K562 (cell line): ENCODE results near the gene JUP. TPM values are rescaled to one million over a fixed set of nuclear protein-coding genes. Genes with fewer than 3 reads are reported as not detected.

ENCODE experiments used
- ATAC-seq: fragments of 200-7000 bp; cut with Tn5 transposase; 3 replicates; pipeline ENCODE4 v1.9.1; 2020; ENCODE audit warnings: moderate library complexity
- BruUV-seq: library from RNA; stranded (reverse); fragments of 400-500 nt; replicated peaks from 2 replicates; lab custom pipeline; 2021; lab: Mats Ljungman, UMichigan
- CTCF ChIA-PET: fragments of 300-600 bp; formaldehyde crosslinking; extraction: SDS; loops from one replicate; lab custom pipeline; 2021; ENCODE audit warnings: low intra/inter-chr PET ratio; lab: Yijun Ruan, JAX
- POLR2A ChIA-PET: fragments of 300-600, 350-650 bp; sonication (Branson Sonifier 250); formaldehyde crosslinking; extraction: SDS; loops from one replicate; lab custom pipeline; 2021; ENCODE audit warnings: antibody characterized with exemption, inconsistent platforms; lab: Yijun Ruan, JAX
- DNase-seq, 4 experiments: peaks; one replicate each; pipeline versions ENCODE4 v3.0.0 to v3.0.0-alpha.2; 2011 to 2018; ENCODE audit warnings: low spot score in 3 of 4, mixed read lengths in 3 of 4; ENCODE audit errors: extremely low read depth in 1 of 4
- FAIRE-seq: peaks from 2 replicates; lab custom pipeline; 2011; peaks lifted over from hg19 to GRCh38; lab: Jason Lieb, UNC
- H2AFZ ChIP-seq: 2 replicates; pipeline ENCODE4 v1.6.0; 2011; ENCODE audit warnings: low read depth, low read length, control low read depth, inconsistent platforms
- H3K27ac ChIP-seq: fragments of 200-600 bp; 3 replicates; pipeline ENCODE4 v1.8.0; 2011; ENCODE audit warnings: low read depth, mild to moderate bottlenecking, control low read depth, inconsistent platforms, low read length, moderate library complexity, mixed read lengths; ENCODE audit errors: extremely low read depth
- H3K27me3 ChIP-seq, 2 experiments: fragments of 300-600 bp in 1 of 2; 2 replicates in 1 of 2; 3 replicates in 1 of 2; pipeline versions ENCODE4 v1.6.0 to v1.8.0; 2011; ENCODE audit warnings: inconsistent platforms in 2 of 2, low read length in 2 of 2, mild to moderate bottlenecking in 1 of 2, mixed read lengths in 1 of 2, moderate library complexity in 1 of 2; ENCODE audit not compliant: control insufficient read depth in 2 of 2, insufficient read depth in 2 of 2
- H3K36me3 ChIP-seq: fragments of 300-600 bp; 3 replicates; pipeline ENCODE4 v1.8.0; 2011; ENCODE audit warnings: mild to moderate bottlenecking, low read length, inconsistent platforms; ENCODE audit not compliant: control insufficient read depth, insufficient read depth
- H3K4me1 ChIP-seq, 2 experiments: fragments of 200-600 bp in 1 of 2; replicated peaks in 1 of 2; 2 replicates in 1 of 2; 3 replicates in 1 of 2; pipeline versions ENCODE4 v1.5.1 to v1.8.0; 2011; ENCODE audit warnings: inconsistent platforms in 2 of 2, low read length in 2 of 2, mild to moderate bottlenecking in 1 of 2, mixed read lengths in 1 of 2, moderate library complexity in 1 of 2; ENCODE audit not compliant: control insufficient read depth in 2 of 2, insufficient read depth in 2 of 2
- H3K4me2 ChIP-seq: 2 replicates; pipeline ENCODE4 v1.6.1; 2011; ENCODE audit warnings: low read length, control low read depth, inconsistent platforms, mixed read lengths; ENCODE audit not compliant: insufficient read depth
- H3K4me3 ChIP-seq: fragments of 200-600 bp; sonication (generic), shearing (Covaris generic); 2 replicates; pipeline ENCODE4 v1.5.1; 2016; ENCODE audit warnings: control low read depth, inconsistent platforms
- H3K79me2 ChIP-seq: fragments of 200-600 bp; 3 replicates; pipeline ENCODE4 v1.8.0; 2011; ENCODE audit warnings: low read length, inconsistent platforms; ENCODE audit not compliant: control insufficient read depth, insufficient read depth
- H3K9ac ChIP-seq, 2 experiments: 2 replicates each; pipeline versions ENCODE4 v1.6.0 to v1.6.1; 2011; ENCODE audit warnings: low read depth in 2 of 2, low read length in 2 of 2, control low read depth in 1 of 2, inconsistent platforms in 1 of 2, mild to moderate bottlenecking in 1 of 2, mixed read lengths in 1 of 2; ENCODE audit not compliant: insufficient read depth in 1 of 2
- H3K9me1 ChIP-seq: one replicate; pipeline ENCODE4 v1.6.0; 2011; ENCODE audit warnings: inconsistent platforms, mild to moderate bottlenecking, low read length, moderate library complexity; ENCODE audit not compliant: control insufficient read depth, insufficient read depth
- H3K9me3 ChIP-seq: replicated peaks from 2 replicates; pipeline ENCODE4 v1.5.1; 2011; ENCODE audit warnings: low read depth, low read length, inconsistent platforms; ENCODE audit not compliant: control insufficient read depth, insufficient read depth
- H4K20me1 ChIP-seq: replicated peaks from 2 replicates; pipeline ENCODE4 v1.6.1; 2011; ENCODE audit warnings: low read length, inconsistent platforms, mixed read lengths; ENCODE audit not compliant: control insufficient read depth, insufficient read depth
- CHCHD3 ChIP-seq: fragments of 250-450 bp; sonication (Bioruptor Pico); IDR thresholded peaks from 2 replicates; pipeline ENCODE4 v2.1.2; 2022; ENCODE audit warnings: mild to moderate bottlenecking
- LCOR ChIP-seq: sonication (generic); formaldehyde crosslinking; IDR thresholded peaks from 2 replicates; pipeline ENCODE4 v1.8.0; 2022; ENCODE audit warnings: mild to moderate bottlenecking, missing genetic modification reagents
- MEIS2 ChIP-seq: fragments of 450-650 bp; IDR thresholded peaks from 2 replicates; pipeline ENCODE4 v1.6.1; 2014; ENCODE audit warnings: mild to moderate bottlenecking; ENCODE audit not compliant: partially characterized antibody
- MYBL2 ChIP-seq, 2 experiments: fragments of 450-650 bp in 1 of 2; sonication (generic) in 1 of 2; formaldehyde crosslinking in 1 of 2; IDR thresholded peaks; 2 replicates each; pipeline versions ENCODE4 v1.6.1 to v1.8.1; 2017 to 2022; ENCODE audit warnings: borderline replicate concordance in 1 of 2, inconsistent platforms in 1 of 2, low read depth in 1 of 2, mild to moderate bottlenecking in 1 of 2, missing genetic modification reagents in 1 of 2, moderate library complexity in 1 of 2
- PCBP2 ChIP-seq: fragments of 200-400 bp; formaldehyde crosslinking; IDR thresholded peaks from 2 replicates; pipeline ENCODE4 v1.6.1; 2018; ENCODE audit warnings: low read length, low read depth, mild to moderate bottlenecking, moderate library complexity; ENCODE audit not compliant: poor library complexity, severe bottlenecking
- POLR3G ChIP-seq: IDR thresholded peaks from 2 replicates; pipeline ENCODE4 v1.6.1; 2011; ENCODE audit not compliant: insufficient read length, insufficient replicate concordance; ENCODE audit errors: extremely low read depth
- TAL1 ChIP-seq: fragments of 450-650 bp; IDR thresholded peaks from 2 replicates; pipeline ENCODE4 v1.6.1; 2016; ENCODE audit warnings: mild to moderate bottlenecking
- WGBS: fragments of 100-300 bp; shearing (Covaris generic); methylation state at CpG from one replicate; pipeline ENCODE4 v1.1.6; 2016; ENCODE audit warnings: low coverage, mixed read lengths; ENCODE audit not compliant: insufficient coverage; ENCODE audit errors: missing lambda C conversion rate; 5-methylcytosine and 5-hydroxymethylcytosine counted together
- in situ Hi-C: fragments of 300-500 bp; cut with MboI; formaldehyde crosslinking; loops from 4 replicates; pipeline ENCODE4 v1.15.0; 2018; ENCODE audit warnings: inconsistent platforms, mixed read lengths
- intact Hi-C: fragments of 100-400 bp; cut with micrococcal nuclease; formaldehyde crosslinking; loops from 2 replicates; pipeline ENCODE4 v1.14.2; 2022
- polyA plus RNA-seq, 8 experiments: library from polyadenylated mRNA; depleted of rRNA in 4 of 8; stranded (reverse) in 5 of 8; unstranded in 3 of 8; fragments of >200 nt; fragmentation: Nextera tagmentation in 2 of 8; fragmentation: Illumina TruSeq in 1 of 8; extraction: Ambion mirVana in 2 of 8; extraction: Trizol in 1 of 8; gene quantifications; 2 replicates each; pipeline versions ENCODE4 v1.2.1 to v1.2.3, GENCODE V29; 2011 to 2014; ENCODE audit warnings: inconsistent platforms in 1 of 8, missing spikeins in 1 of 8
- total RNA-seq, 7 experiments: library from RNA; depleted of rRNA in 6 of 7; stranded (reverse); fragments of >200 nt in 6 of 7; fragmentation: Illumina TruSeq in 2 of 7; extraction: Trizol in 2 of 7; gene quantifications; 2 replicates each; pipeline versions ENCODE4 v1.2.1 to v1.2.3, GENCODE V29; 2011 to 2021; ENCODE audit warnings: low replicate concordance in 1 of 7
- TF ChIP-seq, protein P1 (sequence below): fragments of 250-450 bp; sonication (Bioruptor Pico); IDR thresholded peaks from 2 replicates; pipeline ENCODE4 v1.5.0; 2021; ENCODE audit warnings: mild to moderate bottlenecking, moderate library complexity
- TF ChIP-seq, protein P2 (sequence below): IDR thresholded peaks from 2 replicates; pipeline ENCODE4 v1.6.1; 2014; ENCODE audit warnings: antibody characterized with exemption
- TF ChIP-seq, protein P3 (sequence below): fragments of 250-450 bp; sonication (Bioruptor Pico); IDR thresholded peaks from 2 replicates; pipeline ENCODE4 v1.5.0; 2021
- TF ChIP-seq, protein P4 (sequence below): fragments of 250-450 bp; sonication (Bioruptor Pico); IDR thresholded peaks from 2 replicates; pipeline ENCODE4 v1.8.0; 2021; ENCODE audit warnings: moderate library complexity, mild to moderate bottlenecking, inconsistent platforms

Gene JUP
- total and polyA plus RNA-seq, 9 of the 15 experiments (the other 6 are each of a cell fraction or from before 2014, with no cell fraction given): 6.4 to 177 (median 31.2) TPM

DNA sequence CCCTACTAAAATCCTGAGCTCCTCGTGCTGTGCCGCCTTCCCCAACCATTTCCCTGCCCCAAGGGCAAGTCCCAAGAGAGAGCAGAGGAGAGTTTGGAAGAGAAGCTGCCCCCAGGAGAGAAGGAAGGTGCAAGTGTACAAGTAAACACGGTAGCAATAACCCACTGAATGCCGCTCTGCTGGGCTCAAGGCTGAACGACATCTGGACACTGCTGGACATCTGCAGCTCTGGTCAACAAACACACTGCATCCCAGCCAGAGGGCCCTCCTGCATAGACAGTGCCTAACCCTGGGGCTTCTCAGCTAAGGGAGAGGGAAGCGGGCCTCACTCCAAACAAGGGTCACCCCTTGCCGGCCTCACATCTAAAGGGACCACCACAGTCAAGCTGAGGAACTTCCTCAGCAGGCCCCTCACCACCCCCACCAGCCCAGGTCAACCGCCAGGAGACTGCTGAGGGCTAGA is 12.7 kb downstream of the JUP start (continued):
- TF ChIP-seq MYBL2 (IDR thresholded peaks at IDR 0.05; ENCODE audit: low read depth) (no peak), MYBL2 (CRISPR knock-in tag; IDR thresholded peaks at IDR 0.05; ENCODE audit: borderline replicate concordance) (no peak), CHCHD3 (CRISPR knock-in tag) (no peak), LCOR (CRISPR knock-in tag) (no peak)

DNA sequence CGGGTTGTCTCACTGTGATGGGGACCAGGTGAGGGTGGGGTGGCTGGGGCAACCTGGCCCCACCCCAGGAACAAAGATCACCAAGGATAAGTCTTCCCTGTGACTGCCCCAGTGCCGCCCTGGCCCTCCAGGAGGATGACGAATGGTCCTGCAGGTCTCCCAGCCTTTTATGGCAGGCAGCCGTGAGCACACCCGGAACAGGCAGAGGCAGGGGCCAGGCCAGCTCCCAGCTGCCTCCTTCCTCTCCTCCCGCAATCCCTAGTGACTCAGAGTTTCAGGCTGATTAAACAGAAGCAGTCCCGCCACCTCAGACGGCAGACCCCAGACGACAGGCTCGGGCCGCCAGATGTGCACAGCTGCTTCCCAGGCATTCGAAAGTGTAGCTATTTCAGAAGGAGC is 13.3 kb downstream of the JUP start:
- ChIA-PET CTCF (no interaction called here), POLR2A (interaction anchor here (0.5 to 1.1 kb wide), 5 partner anchors 12 to 605 kb away, joined by 3 to 6 read pairs (median 4); partner anchors contain the start of gene JUP)
- Histone ChIP-seq H3K9me3 (no peaks in the 10 kb centered on the region), H3K27me3 (no peaks in the 10 kb centered on the region), H2AFZ (no peak overlapping the region), H3K36me3 (peaks cover 81% of the 10 kb centered on the region), H3K9ac (peak overlapping the region in 1 of 2 experiments; percentile 45; a peak in 1 of 4 replicates), H3K79me2 (peaks cover 44% of the 10 kb centered on the region), H3K27ac (no peak overlapping the region), H3K9me1 (peaks cover 3% of the 10 kb centered on the region), H4K20me1 (peaks cover 10% of the 10 kb centered on the region), H3K4me1 (peaks cover 0 to 28% of the 10 kb centered on the region in 2 experiments; a peak in 2 of 5 replicates), H3K4me3 (no peak overlapping the region), H3K4me2 (no peak overlapping the region)
- in situ Hi-C loops (no loop called here), intact Hi-C loops (no loop called here)
- FAIRE-seq (no peak), DNase-seq (peak in 2 of 4 experiments; percentile 24 to 26), ATAC-seq (no peak)
- 73% methylated on average over 10 of the region's 12 CpGs for WGBS
- BruUV-seq: no TSS peak
- TF ChIP-seq TAL1 (no peak), PCBP2 (no peak), POLR3G (no peak), MEIS2 (no peak)
- TF ChIP-seq, protein P1, sequence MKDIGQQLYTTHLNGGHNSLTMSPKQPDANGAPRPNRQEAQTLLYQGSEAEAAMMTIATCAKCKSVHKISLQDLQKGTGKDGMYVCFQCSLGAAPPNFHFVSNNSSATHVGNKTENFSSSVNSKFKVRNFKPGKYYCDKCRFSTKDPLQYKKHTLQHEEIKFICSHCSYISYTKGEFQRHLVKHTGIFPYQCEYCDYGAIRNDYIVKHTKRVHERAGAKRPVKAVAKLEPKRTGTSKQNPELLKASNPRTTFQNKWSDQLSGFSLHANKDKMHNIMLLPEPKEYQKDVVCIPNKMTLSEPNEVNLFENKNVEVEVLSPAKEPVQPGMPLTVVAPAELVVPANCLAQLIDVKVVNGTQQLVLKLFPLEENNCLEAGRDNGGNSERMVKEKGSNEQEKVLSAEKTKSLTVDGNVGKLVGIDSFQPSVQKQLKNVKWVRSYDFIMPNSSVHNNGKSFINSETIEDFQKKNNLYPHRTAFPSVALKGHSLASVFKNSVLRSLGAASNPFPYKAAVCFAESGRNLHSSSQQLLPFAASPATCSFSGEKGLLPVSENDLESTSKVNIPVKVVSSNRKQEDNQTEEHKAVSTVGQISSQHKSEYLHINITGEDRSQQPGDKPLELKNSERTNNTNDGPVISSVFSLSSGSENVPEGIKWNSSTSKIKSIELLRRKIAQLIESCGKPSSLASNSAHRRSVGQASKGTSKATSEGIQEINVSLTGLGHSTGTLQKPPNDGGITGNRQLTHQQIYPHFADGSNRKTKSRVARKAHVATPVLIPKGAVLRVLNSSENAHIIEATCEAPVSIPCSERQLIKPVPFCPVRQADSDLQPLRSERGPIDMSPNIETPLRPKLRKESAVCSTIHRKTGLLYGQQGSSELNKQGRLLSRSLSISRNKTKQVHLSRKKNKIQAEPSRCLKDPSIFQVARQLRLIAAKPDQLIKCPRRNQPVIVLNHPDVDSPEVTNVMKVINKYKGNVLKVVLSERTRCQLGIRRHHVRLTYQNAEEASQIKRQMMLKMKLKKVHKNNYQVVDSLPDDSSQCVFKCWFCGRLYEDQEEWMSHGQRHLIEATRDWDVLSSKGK: no peak
- TF ChIP-seq, protein P2, sequence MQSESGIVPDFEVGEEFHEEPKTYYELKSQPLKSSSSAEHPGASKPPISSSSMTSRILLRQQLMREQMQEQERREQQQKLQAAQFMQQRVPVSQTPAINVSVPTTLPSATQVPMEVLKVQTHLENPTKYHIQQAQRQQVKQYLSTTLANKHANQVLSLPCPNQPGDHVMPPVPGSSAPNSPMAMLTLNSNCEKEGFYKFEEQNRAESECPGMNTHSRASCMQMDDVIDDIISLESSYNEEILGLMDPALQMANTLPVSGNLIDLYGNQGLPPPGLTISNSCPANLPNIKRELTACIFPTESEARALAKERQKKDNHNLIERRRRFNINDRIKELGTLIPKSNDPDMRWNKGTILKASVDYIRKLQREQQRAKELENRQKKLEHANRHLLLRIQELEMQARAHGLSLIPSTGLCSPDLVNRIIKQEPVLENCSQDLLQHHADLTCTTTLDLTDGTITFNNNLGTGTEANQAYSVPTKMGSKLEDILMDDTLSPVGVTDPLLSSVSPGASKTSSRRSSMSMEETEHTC: no peak
- TF ChIP-seq, protein P3, sequence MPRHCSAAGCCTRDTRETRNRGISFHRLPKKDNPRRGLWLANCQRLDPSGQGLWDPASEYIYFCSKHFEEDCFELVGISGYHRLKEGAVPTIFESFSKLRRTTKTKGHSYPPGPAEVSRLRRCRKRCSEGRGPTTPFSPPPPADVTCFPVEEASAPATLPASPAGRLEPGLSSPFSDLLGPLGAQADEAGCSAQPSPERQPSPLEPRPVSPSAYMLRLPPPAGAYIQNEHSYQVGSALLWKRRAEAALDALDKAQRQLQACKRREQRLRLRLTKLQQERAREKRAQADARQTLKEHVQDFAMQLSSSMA (CRISPR knock-in tag): no peak
- TF ChIP-seq, protein P4, sequence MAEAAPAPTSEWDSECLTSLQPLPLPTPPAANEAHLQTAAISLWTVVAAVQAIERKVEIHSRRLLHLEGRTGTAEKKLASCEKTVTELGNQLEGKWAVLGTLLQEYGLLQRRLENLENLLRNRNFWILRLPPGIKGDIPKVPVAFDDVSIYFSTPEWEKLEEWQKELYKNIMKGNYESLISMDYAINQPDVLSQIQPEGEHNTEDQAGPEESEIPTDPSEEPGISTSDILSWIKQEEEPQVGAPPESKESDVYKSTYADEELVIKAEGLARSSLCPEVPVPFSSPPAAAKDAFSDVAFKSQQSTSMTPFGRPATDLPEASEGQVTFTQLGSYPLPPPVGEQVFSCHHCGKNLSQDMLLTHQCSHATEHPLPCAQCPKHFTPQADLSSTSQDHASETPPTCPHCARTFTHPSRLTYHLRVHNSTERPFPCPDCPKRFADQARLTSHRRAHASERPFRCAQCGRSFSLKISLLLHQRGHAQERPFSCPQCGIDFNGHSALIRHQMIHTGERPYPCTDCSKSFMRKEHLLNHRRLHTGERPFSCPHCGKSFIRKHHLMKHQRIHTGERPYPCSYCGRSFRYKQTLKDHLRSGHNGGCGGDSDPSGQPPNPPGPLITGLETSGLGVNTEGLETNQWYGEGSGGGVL (CRISPR knock-in tag): no peak
